Erythroblast (primary cell): ENCODE measurements around the gene ERICH6B.

Experiments
- DNase-seq, 2 experiments: peaks; one replicate each; lab custom pipeline; 2025; lab: John Stamatoyannopoulos, UW
- GATA1 ChIP-seq: IDR thresholded peaks from 2 replicates; pipeline ENCODE4 v1.6.1; 2011; ENCODE audit warnings: low read depth, mild to moderate bottlenecking, control low read depth, low read length, moderate library complexity
- POLR2A ChIP-seq: IDR thresholded peaks from 2 replicates; pipeline ENCODE4 v1.6.1; 2011; ENCODE audit warnings: mild to moderate bottlenecking, low read length

ERICH6B gene

DNA sequence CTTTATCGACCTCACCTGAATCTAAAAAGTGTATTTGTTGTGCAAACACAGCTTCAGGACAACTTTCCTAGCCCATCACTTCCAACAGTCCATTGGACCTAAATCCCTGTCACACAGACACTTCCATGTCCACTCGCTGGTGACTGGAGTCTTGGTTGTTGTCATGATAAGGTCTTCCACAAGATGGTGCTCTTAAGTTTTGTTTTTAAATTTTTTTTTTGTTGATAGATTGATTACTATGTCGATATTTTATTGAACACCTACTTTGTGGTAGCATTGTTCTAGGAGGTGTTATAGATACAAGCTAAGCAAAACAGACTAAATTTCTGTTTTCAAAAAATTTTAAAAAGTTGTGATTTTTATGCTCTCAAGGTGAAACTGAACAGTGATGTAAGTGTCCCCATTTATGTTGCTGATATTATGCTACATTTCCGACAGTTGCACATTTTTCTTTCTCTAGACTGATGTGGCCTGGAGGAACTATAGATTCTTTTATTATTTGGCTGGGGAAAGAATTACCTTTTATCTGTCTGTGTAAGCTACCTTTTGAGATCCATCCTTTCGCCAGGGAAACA lies 8.1 kb upstream of the ERICH6B start:
- TF ChIP-seq GATA1 (no peak), POLR2A (no peak)

DNA sequence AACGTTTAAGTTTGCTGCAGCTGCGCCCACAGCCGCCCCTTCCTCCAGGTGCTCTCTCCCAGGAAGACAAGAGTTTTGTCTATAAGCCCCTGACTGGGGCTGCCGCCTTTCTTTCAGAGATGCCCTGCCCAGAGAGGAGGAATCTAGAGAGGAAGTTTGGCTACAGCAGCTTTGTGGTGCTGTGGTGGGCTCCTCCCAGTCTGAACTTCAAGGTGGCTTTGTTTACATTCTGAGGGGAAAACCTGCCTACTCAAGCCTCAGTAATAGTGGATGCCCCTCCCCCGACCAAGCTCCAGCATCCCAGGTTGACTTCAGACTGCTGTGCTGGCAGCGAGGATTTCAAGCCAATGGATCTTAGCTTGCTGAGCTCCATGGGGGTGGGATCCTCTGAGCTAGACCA lies 6.4 kb upstream of the ERICH6B start:
- DNase-seq: no peak
- TF ChIP-seq GATA1 (no peak), POLR2A (no peak)

More for the DNA sequence above, 8.1 kb upstream of the ERICH6B start:
- DNase-seq: peak; percentile 16 to 33

DNA sequence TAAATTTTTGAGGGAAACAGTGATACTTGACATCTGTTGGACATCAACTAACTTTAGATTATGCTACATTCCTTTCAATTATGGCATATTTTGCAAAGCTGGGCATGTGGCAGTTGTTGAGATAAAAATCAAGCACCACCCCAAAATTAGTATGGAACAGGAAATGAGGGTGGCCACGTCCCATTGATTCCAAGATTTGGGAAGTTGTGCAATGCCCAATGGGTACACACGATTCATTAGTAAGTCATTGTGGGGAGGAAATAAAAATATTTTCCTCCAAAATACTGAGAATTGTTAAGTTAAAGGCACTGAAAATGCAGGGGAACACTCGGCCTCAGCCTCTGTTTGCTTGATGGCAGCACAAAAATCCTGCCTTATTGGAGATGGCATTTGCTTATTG lies 7.6 kb downstream of the ERICH6B start:
- no peak for TF ChIP-seq POLR2A
- no peak for TF ChIP-seq GATA1

DNA sequence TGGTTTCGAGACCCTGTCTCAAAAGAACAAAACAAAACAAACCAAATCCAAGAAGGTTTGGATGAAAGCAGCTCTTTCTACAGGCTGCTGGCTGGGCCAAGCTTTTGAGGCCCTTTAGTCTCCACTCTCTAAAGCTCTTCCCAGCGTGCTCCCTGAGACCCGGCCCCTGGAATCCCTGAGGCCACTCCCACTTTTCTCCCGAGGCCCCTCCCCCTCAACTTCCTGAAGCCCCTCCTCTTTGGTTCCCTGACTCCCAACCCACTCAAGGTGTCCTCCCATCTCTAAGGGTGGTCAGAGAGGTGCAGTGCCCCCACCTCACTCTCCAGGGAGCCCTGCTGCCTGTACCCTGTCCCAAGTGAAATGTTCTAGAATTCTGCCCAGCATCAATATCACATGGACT lies 10.6 kb downstream of the ERICH6B start:
- DNase-seq: no peak
- TF ChIP-seq GATA1 (no peak), POLR2A (no peak)

More for the DNA sequence above, 7.6 kb downstream of the ERICH6B start:
- DNase-seq: no peak

DNA sequence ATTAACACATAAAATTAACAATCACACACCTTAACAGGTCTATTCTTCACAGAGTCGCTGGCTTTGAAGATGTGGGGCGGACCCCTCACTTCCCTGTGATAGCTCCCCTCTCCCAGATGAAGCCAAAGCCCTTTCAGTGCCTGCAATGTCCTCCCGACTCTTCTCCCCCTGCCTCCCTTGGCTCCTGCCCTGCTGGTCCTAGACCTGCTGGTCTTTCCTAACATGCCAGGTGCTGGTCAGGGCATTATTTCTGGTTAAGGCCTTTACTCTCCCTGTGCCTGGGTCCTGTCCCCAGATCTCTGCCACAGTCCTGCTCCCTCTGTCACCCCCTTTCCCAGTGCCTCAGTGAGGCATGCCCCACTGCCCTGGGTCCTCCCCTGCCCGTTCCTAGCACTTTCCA lies 12.2 kb downstream of the ERICH6B start:
- no peak for TF ChIP-seq POLR2A
- TF ChIP-seq GATA1: no peak
- DNase-seq: no peak

DNA sequence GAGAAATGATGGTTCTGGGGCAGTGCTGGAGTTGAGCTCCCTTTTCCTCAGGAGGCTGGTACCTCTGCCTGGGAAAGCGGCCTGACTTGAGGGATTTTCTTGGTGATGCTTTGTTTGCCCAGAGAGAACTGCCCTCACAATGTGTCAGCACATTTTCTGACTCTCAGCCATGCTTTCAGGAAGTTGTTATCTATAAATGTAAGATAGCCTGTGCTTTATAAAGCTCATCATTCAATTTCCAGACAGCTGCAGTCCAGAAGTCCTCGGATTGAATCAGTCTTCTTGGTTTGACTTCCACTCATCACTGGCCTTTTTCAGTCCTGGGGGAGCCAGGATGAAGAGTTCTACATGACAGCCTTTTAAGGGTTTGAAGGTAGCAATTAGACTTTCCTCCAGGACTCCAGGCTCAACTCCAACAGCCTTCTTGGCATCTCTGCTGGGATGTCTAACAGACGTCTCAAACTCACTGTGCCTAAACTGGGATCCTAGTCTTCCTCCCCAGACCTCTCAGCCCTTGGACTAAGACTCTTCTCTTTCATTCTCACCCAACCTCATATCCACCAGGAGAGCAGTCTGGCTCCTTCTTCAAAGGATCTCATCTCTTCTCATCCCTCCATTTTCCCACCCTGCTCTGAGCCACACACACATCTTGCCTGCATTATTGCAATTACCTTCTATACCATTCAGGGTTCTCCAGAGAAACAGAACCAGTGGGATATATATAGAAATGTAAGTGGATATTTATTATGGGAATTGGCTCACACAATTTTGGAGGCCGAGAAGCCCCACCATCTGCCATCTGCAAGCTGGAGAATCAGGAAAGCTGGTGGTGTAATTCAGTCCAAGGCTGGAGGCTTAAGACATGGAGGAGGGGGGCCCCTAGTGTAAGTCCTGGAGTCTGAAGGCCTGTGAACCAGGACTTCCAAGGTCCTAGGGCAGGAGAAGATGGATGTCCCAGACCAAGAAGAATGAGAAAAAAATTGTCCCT lies 13.1 kb downstream of the ERICH6B start:
- TF ChIP-seq GATA1: no peak
- no peak for TF ChIP-seq POLR2A
- DNase-seq: no peak

DNA sequence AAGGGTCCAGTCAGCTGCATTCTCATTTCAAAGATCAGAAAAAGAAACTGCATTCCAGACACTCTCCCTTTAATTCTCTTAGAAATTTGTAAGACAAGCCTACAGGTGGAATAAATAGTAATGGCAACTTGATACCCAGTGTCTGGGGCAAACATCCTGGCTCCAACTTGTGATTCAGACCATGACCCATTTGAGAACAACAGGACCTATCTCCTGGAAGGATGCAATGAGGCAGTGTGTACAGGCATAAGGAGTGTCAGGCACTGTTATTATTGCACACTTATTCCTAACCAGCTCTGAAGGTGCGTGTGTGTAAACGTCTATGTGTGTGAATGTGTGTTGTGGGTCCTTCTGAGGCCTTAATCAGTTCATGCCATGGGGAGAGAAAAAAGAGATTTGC lies 13.9 kb downstream of the ERICH6B start:
- no peak for TF ChIP-seq POLR2A
- no peak for DNase-seq

DNA sequence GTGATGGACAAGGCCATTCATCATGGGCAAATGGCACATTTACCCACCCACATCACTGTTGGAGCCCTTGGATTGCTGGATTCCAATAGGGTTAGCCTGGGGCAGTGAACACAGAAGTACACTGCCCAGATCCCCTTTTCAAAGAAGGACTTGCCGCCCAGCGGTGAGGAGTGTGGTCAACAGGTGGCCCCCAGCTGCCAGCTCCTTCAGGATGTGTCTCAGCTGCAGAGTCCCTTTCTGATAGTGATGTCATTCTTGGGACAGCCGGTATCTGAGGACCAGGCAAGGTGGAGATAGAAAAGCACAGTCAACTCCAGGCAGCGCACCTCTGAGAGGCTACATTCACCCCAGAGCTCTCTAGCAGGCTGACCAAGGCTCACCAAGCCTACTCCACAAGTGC lies 16.9 kb downstream of the ERICH6B start:
- no peak for DNase-seq
- no peak for TF ChIP-seq POLR2A
- TF ChIP-seq GATA1: no peak

DNA sequence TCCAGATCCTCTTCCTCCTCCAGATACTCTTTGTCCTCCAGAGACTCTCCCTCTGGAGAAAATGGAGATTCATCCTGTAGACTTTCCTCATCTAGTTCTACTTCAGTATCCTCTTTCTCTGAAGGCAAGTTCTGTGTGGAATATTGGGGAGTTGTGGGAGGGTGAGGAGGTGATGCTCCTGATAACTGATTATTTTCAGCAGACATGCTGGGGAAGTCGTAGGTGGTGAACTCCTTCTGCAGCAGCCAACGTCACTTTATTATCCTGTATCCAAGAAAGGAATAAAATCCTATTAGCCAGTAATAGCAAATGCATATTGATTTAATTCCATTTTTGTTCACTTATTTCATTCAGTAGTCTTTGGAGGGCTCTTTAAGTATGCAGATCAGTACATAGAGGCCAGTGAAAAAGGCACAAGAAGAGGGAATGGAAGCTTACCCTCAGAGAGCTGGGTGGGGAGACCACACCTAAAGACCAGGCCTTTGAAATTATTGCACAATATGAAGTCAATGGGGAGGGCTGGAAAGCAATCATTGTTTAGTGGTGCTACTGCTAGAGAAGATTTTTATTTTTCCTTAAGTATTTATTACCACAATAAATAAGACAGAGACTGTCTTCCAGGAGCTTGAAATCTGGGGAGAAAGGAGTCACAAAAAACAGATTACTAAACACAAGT lies 18.6 kb downstream of the ERICH6B start:
- no peak for DNase-seq
- TF ChIP-seq POLR2A (no peak), GATA1 (no peak)

DNA sequence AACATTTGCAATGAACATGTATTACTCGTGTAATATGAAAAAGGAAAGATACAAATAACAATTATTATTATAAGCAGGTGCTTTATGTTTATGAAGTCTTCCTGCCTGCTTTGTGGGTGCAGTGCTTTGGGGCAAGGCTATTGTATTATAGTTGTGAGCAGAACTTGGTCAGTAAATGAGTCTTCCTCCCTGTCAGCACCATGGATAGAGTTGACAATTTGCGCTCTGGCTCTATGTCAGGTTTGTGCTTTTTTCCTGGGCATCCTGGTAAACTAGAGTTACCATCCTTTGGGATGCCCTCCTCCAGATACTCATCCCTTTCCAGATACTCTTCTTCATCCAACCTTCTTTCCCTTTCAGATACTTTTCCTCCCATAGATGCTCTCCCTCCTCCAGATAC lies 19.6 kb downstream of the ERICH6B start:
- no peak for TF ChIP-seq GATA1
- TF ChIP-seq POLR2A: no peak
- no peak for DNase-seq

DNA sequence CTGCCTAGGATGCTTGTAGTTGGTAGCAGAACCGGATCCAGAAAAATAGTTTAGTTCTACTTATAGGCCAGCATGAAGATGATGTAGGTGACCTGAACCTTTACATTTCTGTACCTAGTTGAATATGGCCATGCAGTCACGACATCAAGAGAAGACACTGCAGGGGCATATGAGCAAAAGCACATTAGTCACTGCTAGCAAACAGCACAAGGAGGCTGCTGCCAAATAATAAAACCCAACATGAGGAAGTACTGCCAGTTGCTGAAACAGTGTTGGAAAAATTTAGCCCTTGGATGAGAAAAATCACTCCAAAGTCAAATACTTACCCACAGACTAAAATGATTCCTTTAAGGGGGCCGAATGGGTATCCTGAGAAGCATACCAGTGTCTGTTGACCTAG lies 20.8 kb downstream of the ERICH6B start:
- DNase-seq: no peak
- no peak for TF ChIP-seq POLR2A
- TF ChIP-seq GATA1: no peak

DNA sequence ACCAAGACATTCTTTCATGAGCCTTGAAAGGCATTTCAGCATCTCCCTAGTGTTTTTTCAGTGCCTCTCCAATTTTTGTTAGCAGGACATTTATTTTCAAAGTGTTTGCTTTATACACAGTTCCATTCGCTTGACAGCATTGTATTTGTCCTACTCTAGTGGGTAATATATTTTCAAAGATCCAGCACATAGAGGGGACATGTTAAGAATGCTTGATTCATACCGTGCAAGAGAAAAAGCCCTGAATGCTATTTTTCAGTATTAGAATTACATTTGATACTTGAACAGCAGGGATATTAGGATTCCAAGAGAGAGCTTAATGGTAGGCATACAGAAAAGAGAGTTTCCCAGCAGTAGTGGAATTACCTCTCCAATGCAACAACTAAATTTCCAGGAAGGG lies 21.3 kb downstream of the ERICH6B start:
- no peak for DNase-seq
- TF ChIP-seq POLR2A (no peak), GATA1 (no peak)

DNA sequence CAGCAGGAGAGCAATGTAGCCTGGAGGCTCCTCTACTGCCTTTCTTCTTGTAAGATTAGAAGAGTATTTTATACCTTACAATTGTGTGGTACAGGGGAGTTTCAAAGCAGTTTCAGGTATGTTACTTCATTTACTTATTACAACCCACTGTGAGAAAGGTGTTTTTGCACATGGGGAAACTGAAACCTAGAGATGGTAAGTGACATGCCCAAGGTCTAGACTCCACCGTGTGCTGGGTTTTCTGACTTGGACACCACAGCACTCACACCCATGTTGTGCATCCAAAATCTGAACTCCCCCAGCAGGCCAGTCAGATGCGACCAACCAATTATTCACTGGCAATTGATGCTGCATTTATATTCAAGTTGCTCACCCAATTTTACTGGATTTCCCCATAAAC lies 22.8 kb downstream of the ERICH6B start:
- TF ChIP-seq POLR2A (no peak), GATA1 (no peak)
- DNase-seq: no peak

DNA sequence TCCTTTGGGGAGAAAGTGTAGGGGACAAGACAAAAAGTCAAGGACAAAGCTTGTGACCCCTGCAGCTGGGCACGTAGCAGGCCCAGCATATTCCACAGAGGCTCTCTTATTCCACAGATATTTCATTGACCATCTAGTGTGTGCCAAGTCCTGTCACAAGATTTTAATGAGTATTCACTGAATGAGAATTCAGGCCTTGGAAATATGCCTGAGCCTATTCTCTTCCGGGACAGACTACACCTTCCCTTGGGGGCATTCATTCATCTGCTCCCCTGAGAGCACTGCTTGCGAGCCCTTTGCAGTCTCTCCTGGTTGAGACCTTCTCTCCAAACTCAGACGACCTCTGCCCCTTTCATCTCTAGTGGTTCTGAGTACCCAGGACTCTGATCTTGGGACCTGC lies 25.5 kb downstream of the ERICH6B start:
- TF ChIP-seq POLR2A (no peak), GATA1 (no peak)
- DNase-seq: no peak
